ENCODE results near the gene NMNAT2.
A peak's percentile ranks its signal among the peaks of the same experiment; 100 is the strongest.
"Not testable (repeated sequence)": the region's sequence is repeated elsewhere in the genome, so short reads cannot be mapped to it uniquely, and the experiment has no call there.

The NMNAT2 gene

GRCh38 chr1:183259924-183260323, 158.3 kb downstream of the NMNAT2 start:
- DNase-seq (ENCODE audit: low read depth): no peak

- DNase-seq (ENCODE audit: low read depth): no peak
These were observed 163.1 kb downstream of the NMNAT2 start for GRCh38 chr1:183255073-183255472.

- no peak for DNase-seq (ENCODE audit: low read depth)
These were observed 166.2 kb downstream of the NMNAT2 start for GRCh38 chr1:183251959-183252450.

GRCh38 chr1:183251101-183251958, 166.8 kb downstream of the NMNAT2 start:
- DNase-seq (ENCODE audit: low read depth): no peak

- DNase-seq (ENCODE audit: low read depth): no peak
These were observed 168.2 kb downstream of the NMNAT2 start for GRCh38 chr1:183249941-183250452.

- DNase-seq (ENCODE audit: low read depth): no peak
These were observed 169.0 kb downstream of the NMNAT2 start for GRCh38 chr1:183248989-183249691.

GRCh38 chr1:183247931-183248330, 170.2 kb downstream of the NMNAT2 start:
- no peak for DNase-seq (ENCODE audit: low read depth)

- no peak for DNase-seq (ENCODE audit: low read depth)
These were observed 170.7 kb downstream of the NMNAT2 start for GRCh38 chr1:183247484-183247883.

- DNase-seq (ENCODE audit: low read depth): no peak
These were observed 171.1 kb downstream of the NMNAT2 start for GRCh38 chr1:183247066-183247465.

GRCh38 chr1:183246436-183246835, 171.7 kb downstream of the NMNAT2 start:
- no peak for DNase-seq (ENCODE audit: low read depth)

- DNase-seq (ENCODE audit: low read depth): no peak
These were observed 172.8 kb downstream of the NMNAT2 start for GRCh38 chr1:183245357-183245756.

- no peak for DNase-seq (ENCODE audit: low read depth)
These were observed 173.7 kb downstream of the NMNAT2 start for GRCh38 chr1:183244466-183244865.

GRCh38 chr1:183243161-183244050, 174.8 kb downstream of the NMNAT2 start:
- no peak for DNase-seq (ENCODE audit: low read depth)

- no peak for DNase-seq (ENCODE audit: low read depth)
These were observed 175.6 kb downstream of the NMNAT2 start for GRCh38 chr1:183242556-183242955.

- no peak for DNase-seq (ENCODE audit: low read depth)
These were observed 176.7 kb downstream of the NMNAT2 start for GRCh38 chr1:183241471-183241870.

GRCh38 chr1:183240853-183241252, 177.3 kb downstream of the NMNAT2 start:
- DNase-seq (ENCODE audit: low read depth): not testable (repeated sequence)

- DNase-seq (ENCODE audit: low read depth): no peak
These were observed 177.7 kb downstream of the NMNAT2 start for GRCh38 chr1:183240526-183240825.

- DNase-seq (ENCODE audit: low read depth): no peak
These were observed 178.2 kb downstream of the NMNAT2 start for GRCh38 chr1:183239793-183240525.

GRCh38 chr1:183239220-183239742, 178.9 kb downstream of the NMNAT2 start:
- no peak for DNase-seq (ENCODE audit: low read depth)

GRCh38 chr1:183238071-183238470, 180.1 kb downstream of the NMNAT2 start:
- peak; percentile 52 for DNase-seq (ENCODE audit: low read depth)

- DNase-seq (ENCODE audit: low read depth): no peak
These were observed 181.1 kb downstream of the NMNAT2 start for GRCh38 chr1:183237046-183237445.
